ENCODE data around the gene TAF1D.
A peak's percentile ranks its signal among the peaks of the same experiment; 100 is the strongest.
"Not testable (repeated sequence)": the region's sequence is repeated elsewhere in the genome, so short reads cannot be mapped to it uniquely, and the experiment has no call there.

Gene TAF1D

GRCh38 chr11:93746101-93746500 is 4.8 kb upstream of the TAF1D start:
- DNase-seq: no peak

GRCh38 chr11:93745005-93745755 is 3.9 kb upstream of the TAF1D start:
- not testable (repeated sequence) for DNase-seq

- no peak for DNase-seq
Measured at GRCh38 chr11:93744669-93745004, 3.3 kb upstream of the TAF1D start.

- no peak for DNase-seq
Measured at GRCh38 chr11:93743291-93743690, 2.0 kb upstream of the TAF1D start.

GRCh38 chr11:93741882-93742226 is 559 bp upstream of the TAF1D start:
- DNase-seq: no peak

GRCh38 chr11:93740730-93741093 is 583 bp downstream of the TAF1D start:
- no peak for DNase-seq

- no peak for DNase-seq
Measured at GRCh38 chr11:93740031-93740729, 1.1 kb downstream of the TAF1D start.

- no peak for DNase-seq
Measured at GRCh38 chr11:93738647-93739081, 2.6 kb downstream of the TAF1D start.

- no peak for DNase-seq
Measured at GRCh38 chr11:93737904-93738612, 3.2 kb downstream of the TAF1D start.

- no peak for DNase-seq
Measured at GRCh38 chr11:93736129-93736528, 5.2 kb downstream of the TAF1D start.

- no peak for DNase-seq
Measured at GRCh38 chr11:93735627-93736026, 5.7 kb downstream of the TAF1D start.

GRCh38 chr11:93734427-93735222 is 6.7 kb downstream of the TAF1D start:
- no peak for DNase-seq

- DNase-seq: peak; percentile 0
Measured at GRCh38 chr11:93733474-93733873, 7.8 kb downstream of the TAF1D start.

- no peak for DNase-seq
Measured at GRCh38 chr11:93732237-93732892, 8.9 kb downstream of the TAF1D start.

GRCh38 chr11:93730108-93731107 is 10.9 kb downstream of the TAF1D start:
- no peak for DNase-seq

GRCh38 chr11:93729129-93729616 is 12.1 kb downstream of the TAF1D start:
- no peak for DNase-seq

GRCh38 chr11:93728792-93729128 is 12.5 kb downstream of the TAF1D start:
- DNase-seq: no peak

GRCh38 chr11:93727985-93728791 is 13.1 kb downstream of the TAF1D start:
- no peak for DNase-seq

GRCh38 chr11:93724089-93724488 is 17.2 kb downstream of the TAF1D start:
- no peak for DNase-seq

- no peak for DNase-seq
Measured at GRCh38 chr11:93720522-93720921, 20.8 kb downstream of the TAF1D start.
